HG03280 (cell line): Measurements from ENCODE around the gene UBR4.

Source experiments
- ATAC-seq: cut with Tn5 transposase; IDR thresholded peaks from one replicate; pipeline ENCODE4 v1.9.1; 2021; ENCODE audit warnings: mild to moderate bottlenecking, moderate library complexity; ENCODE audit not compliant: unreplicated experiment

The UBR4 gene

DNA sequence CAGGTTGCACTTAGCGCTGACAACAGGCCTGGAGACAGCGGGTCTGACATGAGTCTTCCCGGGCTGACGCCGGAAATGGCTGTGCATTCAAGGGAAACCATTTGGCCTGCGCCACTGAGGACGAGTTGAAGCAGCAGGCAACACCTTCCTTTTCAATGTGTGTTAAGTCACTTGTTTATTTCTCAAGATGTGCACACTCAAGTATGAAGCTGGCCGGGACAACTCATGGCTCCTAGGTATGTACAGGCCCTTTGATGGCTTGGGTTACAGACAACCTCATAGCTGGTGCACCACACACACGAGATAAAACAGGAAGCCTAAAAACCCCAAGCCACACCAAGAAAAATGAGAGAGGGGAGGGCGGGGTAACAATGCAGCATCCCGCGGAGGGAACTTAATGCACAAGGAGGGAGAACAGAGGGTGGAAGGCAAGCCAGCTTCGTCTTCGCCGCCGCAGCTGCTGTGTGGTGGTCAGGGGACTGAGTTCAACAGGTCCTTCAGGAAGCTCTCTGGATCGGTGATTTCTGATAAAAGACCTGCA is 135.6 kb downstream of the UBR4 start:
- no peak for ATAC-seq

DNA sequence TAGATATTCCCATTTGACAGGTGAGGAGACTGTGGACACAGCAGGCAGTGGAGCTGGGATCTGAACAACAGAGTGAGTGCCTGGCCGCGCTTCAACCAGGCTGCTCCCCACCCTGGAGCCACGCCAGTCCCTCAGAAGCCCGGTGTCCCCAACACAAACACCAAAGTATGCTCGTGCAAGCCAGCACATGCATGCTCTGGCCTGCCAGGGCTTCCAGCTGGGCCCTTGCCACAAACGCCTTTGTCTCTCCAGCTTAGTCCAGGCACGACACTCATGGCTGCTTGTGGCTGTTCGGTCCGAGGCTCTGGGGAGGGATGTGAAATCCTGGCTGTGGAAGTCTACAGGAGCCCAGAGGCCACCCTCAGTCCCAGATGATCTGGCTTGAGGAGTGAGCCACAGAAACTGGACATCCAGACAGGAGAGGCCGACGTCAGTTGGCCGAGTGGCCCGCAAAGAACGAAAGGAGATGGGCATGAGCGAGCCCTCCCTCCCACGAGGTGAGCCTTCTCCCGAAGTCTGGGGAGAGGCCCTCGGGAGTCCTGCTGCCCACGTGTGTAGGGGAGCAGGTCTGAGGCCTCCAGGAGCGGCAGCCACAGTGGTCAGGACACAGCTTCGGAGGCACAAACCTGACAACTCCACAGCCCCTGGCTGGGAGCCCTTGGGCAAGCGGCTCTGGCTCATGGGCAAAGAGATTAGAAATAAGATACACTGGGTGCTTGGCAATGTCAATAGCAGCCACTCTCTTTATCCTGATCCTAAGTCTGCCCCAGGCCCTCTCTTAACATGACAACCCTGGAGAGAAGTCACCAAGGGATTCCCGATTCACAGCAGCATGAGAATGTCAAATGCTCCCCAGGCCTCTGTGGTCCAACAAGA is 136.5 kb downstream of the UBR4 start:
- ATAC-seq = no peak

DNA sequence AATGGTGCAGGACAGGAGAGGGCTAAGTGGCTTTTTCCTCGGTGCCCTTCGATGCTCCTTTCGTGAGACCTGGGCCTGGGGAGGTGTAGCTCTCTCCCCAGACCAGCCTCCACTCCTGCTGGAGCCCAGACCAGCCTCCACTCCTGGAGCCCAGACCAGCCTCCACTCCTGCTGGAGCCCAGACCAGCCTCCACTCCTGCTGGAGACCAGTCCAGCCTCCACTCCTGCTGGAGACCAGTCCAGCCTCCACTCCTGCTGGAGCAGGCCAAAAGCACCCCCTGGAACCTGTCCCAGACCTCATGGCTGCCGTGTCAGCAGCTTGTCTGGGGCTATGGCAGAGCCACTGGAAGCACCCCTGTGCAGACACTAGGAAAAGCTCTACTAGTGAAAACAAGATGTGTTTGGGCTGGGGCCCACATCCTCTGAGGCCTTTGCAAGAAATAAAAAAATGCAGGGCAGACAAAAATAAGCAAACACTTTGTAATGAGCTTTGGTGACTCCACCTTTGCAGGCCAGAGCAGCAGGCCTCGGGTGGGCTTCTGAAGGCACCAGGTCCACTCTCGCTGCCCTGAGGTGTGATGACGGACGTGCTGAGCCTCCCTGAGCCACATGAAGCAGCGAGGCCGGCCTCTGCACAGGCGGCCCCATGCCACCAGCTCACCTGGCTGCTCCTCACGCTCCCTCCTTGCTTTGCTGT is 137.6 kb downstream of the UBR4 start:
- ATAC-seq = no peak

DNA sequence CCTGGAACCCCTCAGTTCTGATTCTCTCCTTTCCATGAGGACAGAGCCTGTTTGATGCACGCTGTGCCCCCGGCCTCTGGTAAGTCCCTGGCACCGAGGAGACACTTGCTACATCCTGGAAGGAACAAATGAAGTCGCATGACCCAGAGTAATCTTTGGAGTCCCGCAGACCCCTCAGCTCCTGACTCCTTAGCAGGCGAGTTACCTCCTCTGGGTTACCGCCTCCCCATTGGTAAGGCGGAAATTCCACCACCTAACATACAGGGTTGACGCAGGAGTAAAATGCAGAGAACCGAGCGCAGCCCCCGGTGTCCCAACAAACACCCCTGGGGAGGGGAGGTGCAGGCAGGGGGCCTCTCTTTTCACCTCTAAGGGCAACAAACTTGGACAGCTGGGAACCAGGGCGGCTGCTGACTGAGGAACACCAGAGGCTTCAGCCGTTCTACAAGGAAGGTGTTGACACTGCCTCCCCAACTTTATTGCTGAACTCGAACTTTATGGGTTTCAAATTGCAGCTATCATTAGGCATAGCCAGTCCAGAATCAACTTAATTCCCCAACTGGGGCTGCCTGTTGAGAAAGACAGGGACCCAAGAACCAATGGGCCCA is 138.3 kb downstream of the UBR4 start:
- ATAC-seq = no peak

DNA sequence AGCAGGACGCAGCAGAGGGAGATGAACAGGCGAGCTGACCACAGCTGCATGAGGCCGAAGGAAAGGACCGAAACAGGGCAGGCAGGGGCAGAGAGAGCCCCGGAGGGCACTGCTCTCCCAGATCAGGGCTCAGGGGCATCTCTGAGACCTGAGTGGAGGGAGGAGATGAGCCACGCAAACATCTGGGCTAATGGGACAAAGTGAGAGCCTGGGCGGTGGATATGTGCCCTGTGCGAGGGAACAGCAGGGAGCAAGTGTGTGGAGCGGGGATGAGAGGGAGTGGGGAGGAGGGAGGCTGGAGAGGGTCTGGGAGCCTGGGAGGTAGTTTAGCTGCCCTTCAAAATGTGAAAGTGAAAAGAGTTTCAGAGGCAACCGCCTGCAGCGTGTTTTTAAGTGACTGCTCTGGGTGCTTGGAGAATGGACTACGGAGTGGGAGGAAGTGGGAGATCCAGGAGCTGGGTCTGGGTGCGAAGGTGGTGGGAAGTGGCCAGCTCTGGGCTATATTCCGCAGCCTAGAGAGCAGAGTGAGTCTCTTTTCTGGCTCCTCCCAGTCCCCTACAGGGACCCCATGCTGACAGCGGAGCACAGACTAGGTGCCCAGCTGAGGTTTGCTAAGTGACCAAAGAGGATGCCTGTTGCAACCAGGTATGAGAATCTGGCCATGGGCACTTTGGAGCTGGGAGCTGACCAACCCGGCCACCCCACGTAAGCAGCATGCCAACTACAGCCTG is 139.0 kb downstream of the UBR4 start:
- ATAC-seq = no peak

DNA sequence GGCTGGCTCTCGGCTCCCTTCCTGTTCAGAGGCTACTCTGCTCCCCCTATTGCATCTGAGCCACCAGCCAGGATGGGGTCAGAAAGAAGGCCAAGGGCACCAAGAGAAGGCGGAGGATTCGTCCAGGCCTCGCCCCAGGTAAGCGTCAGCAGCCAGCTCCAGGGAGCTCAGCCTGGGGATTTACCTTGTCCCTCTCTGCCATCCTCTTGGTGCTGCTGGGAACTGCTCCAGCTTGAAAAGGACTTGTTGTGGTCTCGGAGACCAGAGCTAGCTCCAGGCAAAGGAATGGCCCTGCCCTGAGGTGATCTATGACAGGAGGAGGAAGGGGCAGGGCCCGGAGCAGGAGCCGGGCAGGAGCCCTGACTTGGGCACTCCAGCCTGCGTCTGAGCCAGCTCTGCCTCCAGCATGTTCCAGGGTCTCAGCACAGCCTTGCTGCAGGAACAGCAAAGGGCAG is 139.8 kb downstream of the UBR4 start:
- no peak for ATAC-seq

DNA sequence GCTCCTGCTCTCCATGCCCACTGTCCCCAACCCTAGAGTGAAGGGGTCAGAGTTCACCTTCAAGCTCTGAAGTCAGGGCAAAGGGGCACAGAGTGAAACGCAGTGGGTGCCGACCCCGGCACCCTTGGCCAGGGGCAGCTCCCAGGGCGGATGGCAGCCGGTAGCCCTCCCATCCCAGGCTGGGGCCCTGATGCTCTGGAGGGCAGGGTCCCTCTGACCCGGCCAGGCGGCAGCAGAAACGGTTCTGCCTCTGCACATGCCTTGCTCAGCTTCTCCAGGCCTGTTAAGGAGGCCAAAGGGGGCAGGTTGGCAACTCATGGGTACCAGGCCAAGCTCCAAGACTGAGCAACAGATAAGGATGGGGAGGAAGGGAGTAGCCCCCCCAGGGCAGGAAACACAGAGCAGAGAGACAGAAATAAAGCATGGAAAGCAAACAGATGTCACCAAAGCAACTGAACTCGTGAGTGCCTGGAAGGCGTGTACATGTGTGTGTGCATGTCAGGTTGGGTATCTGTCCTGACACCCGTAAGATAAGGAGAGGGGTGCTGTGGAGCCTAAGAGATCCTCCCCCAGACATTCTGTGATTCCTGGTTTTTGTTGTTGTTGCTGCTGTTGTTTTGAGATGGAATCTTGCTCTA is 141.3 kb downstream of the UBR4 start:
- ATAC-seq = no peak

DNA sequence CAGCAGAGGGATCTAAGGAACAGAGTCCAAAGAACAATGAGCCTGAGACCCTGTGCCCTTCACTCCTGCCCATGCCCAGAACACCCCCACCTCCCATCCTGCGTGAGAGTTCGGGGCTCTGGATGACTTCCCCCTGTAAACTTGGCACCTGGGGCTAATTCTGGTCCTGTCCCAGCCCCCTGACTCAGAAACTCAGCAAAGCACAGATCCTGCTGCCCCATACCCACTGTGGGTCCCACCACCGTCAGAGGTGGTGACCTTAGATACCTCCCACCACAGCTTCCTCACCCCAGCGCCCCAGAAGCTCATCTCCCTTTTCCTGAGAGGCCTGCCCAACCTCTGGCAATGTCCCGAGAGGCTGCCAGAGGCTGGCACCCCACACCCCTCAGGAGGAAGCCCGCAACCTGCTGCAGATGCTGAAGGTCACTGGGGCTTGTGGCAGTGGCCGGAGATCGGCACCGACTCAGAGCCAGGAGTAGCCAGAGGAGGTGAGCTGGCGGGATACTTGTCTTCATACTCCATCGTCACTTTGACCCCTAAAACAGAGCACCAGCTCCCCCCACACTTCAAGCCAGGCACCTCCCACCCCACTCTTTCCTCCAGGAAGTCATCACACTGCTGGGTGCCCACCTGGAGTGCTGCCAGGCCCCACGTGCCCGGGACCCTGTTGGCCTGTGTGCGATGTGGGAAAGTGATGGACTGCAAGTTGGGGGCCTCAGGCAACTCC is 142.0 kb downstream of the UBR4 start:
- ATAC-seq = no peak

DNA sequence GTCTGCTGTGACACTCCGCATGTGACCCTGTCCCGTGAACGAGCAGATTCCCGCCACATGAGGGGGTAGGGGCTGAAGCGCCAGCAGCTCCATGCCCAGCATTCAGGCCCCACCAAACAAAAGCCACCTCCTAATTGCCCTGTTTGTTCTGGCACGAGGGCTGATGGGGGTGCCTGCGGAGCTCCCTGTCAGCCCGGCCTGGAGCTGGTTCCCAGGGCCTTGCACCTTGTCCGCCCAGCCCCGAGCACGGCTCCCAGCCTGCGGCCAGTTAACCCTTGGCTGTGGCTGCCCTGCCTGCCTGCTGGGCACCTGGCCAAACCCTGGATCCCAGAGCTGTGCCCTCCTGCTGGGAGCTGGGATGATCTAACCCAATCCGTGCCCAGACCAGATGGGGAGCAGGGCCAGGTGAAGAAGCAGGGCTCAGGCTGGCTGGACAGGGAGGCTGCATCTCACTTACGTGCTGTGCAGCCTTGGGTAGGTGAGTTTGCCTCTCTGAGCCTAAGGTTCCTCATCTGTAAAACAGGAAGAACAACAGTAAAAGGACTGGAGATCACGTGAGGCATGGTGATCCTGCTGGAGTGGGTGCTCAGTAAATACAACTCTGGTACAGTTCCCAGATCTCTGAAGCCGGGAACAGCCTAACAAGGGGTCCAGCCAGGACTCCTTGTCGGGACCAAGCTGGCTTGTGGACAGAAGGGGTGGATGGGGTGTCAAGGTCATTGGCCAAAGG is 142.7 kb downstream of the UBR4 start:
- no peak for ATAC-seq

DNA sequence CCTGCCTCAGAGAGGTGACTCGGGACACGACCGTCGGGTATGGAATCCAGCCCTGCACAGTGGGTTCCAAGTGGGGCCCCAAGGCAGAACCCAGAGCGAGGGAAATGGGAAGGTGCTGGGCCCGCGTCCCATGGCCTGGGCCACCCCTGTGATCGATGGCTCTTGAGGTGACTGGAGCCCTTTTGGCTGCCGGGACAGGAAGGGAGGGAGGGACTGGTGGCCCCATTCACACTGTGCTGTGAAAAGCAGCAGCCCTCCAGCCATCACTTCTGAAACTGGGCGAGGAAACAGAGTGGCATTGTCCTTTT is 143.2 kb downstream of the UBR4 start:
- no peak for ATAC-seq

DNA sequence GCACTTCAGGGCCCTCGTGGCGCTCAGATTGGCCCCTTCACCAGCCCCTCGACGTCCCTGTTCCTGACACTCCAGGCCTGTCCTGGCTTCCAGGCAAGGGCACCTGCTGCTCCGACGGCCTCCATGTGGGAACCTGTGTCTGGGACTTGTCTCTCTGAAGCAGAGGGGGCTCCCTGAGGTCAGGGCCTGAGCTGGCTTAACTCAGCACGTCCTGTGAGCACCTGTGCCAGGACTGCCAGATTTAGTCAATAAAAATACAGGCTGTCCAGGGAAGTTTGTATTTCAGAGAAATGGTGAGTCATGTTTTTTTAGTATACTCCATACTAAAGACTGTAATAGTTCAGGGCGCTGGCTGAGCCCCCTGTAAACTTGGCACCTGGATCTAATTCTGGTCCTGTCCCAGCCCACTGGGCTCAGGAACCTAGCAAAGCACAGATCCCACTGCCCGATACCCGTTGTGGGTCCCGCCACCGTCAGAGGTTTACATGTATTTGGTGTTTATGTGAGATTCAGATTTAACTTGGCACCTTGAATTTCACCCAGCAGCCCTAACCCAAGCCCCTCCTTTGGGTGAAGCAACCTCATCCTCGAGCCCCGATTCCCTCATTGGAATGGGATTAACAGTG is 143.7 kb downstream of the UBR4 start:
- no peak for ATAC-seq

DNA sequence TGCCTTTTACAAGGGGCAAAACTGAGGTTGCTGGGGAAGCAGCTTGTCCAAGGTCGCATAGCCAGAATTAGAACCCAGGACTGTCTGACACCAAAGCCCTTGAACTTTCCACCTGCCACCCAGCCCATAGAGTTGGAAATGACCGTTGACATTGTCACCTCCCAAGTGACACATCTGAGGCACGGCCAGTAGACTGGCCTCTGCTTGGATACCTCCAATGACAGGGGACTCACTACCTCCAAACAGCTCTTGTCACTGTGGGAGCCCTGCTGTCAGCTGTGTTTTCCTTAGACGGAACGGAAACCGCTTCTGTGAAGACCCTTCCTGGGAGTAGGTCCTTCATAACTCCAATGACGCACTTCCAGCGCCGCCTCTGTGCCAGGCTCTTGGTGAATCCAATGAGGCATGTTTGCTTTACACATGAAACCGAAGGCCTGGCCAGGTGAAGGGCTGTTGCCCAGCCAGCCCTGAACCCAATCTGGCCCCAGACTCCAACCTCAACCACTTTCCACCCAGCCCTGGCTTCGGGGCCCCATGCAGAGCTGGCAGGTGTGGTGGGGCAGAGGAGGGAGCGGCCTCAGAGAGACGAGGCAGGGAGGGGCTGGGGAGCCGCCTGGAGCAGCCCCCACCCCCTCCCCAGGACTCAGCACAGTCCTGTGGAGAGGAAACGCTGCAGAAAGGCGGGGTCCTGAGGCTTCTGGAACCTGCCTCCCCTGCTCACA is 144.4 kb downstream of the UBR4 start:
- no peak for ATAC-seq

DNA sequence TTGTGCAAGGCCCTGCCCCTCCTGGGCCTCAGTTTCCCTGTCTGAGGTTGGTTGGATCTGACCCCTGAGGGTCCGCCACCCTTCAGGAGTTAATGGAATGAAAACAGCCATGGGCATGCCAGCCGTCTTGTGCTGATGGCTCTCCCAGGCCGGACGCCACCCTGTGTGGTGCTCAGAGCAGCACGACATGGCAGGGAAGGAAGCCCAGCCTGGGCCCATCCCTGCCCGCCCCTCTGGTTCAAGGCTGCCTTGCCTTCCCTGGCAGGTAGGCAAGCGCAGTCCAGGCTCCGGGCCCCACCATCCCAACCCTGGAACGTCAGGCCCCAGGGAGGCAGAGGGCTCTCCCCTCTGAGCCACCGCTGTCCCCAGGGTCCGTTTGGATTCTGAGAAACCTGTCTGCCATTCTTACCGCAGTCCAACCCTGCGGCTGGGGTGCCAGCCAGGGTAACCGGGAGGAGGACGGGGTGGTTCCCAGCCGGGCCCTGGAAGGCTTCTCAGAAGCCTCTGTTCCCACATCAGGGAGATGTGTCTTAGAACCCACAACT is 145.1 kb downstream of the UBR4 start:
- no peak for ATAC-seq

DNA sequence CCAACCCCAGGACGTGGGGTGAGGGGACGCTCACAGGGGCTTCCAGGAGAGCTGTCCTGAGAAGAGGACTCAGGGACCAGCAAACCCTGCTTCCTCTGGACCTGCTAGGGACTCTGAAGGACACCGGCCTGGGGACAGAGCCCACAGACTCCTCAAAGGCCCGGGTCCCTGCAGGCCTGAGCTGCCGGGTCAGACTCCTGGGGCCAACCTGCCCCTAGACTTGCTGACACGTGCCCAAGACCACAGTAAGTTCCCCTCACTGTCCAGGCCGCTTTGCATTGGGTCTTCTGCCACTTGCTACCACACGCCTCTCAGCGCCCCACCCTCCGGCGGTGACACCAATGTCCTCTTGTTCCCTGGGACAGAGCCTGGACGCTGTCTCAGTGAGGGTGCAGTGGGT is 146.9 kb downstream of the UBR4 start:
- ATAC-seq = no peak

DNA sequence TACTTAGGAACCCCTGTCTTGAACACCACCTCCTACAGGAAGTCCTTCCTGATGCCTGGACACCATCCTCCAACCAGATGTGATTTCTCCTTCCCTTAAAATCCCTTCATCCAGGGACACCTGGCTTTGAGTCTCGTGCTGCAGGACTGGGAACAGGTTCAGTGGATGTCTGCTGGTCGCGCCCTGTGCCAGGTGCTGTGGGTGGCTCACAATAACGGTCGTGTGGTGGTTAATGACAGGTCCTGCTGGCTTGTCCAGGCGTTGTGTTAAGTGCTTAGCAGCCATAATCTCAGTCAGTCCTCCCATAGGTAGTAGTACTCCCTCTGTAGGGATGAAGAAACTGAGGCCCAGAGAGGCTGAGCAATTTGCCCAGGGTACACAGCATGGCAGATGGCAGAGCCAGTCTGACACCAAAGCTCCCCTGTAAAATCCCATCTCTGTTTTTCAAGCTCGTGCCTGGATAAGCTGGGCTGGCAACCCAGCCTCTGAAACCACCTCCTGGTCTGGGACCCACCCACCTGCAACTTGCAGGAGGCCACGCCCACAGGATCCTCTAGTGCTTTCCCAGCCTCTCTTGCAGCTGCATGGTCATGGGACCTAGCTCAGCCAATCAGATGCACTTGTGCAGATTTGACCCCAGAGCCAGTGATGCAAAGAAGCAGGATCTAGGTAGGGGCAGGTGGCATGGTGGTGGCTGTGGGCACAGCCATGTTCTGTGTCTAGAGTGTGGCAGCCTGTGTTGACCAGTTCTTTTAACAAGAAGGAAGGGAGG is 147.6 kb downstream of the UBR4 start:
- ATAC-seq = no peak

DNA sequence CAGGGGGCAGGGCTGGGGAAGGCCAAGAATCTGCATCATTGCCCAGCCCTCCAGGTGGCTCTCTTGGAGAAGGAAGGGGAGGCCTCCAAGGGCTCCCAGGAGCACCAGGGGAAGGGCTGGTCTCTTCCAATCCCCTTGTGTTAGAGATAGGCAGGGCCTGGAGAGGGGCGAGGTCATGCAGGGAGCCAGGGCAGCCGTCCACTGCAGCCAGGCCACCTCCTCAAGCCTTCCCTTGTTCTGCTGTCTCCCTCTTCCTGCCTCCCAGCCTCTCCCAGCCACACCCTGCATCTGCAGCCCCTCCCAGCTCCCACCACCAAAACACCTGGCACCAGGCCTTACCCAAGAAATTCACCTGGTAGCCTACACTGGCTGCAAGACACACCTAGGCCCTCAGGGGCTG is 148.3 kb downstream of the UBR4 start:
- no peak for ATAC-seq

DNA sequence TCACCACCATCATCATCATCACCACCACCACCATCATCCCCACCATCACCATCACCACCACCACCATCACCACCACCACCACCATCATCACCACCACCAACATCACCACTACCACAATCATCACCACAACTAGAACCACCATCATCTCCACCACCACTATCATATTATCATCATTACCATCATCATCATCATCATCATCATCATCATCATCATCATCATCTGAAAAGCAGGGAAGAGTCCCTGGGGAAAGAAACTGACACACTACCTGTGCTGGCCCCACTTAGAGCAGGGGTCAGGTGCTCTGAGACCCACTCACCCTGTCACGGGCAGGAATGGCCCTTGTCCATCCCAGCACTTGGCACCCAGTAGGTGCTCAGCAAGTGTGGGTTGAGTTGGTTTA is 148.7 kb downstream of the UBR4 start:
- no peak for ATAC-seq
